Liver (tissue), 9 donors: Measurements from ENCODE around the gene RELN. TPM values are rescaled to one million over a fixed set of nuclear protein-coding genes. Genes with fewer than 3 reads are reported as not detected.

Experiments
- DNase-seq: peaks from one replicate; pipeline ENCODE4 v3.0.0-alpha.2; 2017; ENCODE audit warnings: low spot score
- H3K27ac ChIP-seq, 2 donors: one replicate each; pipeline ENCODE4 v1.7.0; 2013; ENCODE audit warnings: inconsistent platforms in 2 of 2, low read length in 2 of 2, control low read depth in 1 of 2, low read depth in 1 of 2, mild to moderate bottlenecking in 1 of 2
- H3K27me3 ChIP-seq, 4 donors: one replicate each; pipeline versions ENCODE4 v1.6.1 to v1.7.0; 2013; ENCODE audit warnings: low read length in 3 of 4, inconsistent platforms in 1 of 4, mild to moderate bottlenecking in 1 of 4, moderate library complexity in 1 of 4; ENCODE audit not compliant: control insufficient read depth in 4 of 4, insufficient read depth in 4 of 4
- H3K36me3 ChIP-seq, 4 donors: one replicate each; pipeline versions ENCODE4 v1.6.1 to v1.7.0; 2013; ENCODE audit warnings: low read length in 3 of 4, mild to moderate bottlenecking in 3 of 4, low read depth in 1 of 4, moderate library complexity in 1 of 4; ENCODE audit not compliant: control insufficient read depth in 4 of 4, insufficient read depth in 3 of 4
- H3K4me1 ChIP-seq, 4 donors: one replicate each; pipeline versions ENCODE4 v1.6.1 to v1.7.0; 2013; ENCODE audit warnings: low read length in 3 of 4, mild to moderate bottlenecking in 3 of 4, moderate library complexity in 1 of 4; ENCODE audit not compliant: control insufficient read depth in 4 of 4, insufficient read depth in 4 of 4
- H3K4me3 ChIP-seq, 3 donors: one replicate each; pipeline versions ENCODE4 v1.6.1 to v1.7.0; 2013; ENCODE audit warnings: low read length in 3 of 3, control low read depth in 1 of 3, low read depth in 1 of 3, mild to moderate bottlenecking in 1 of 3
- H3K9ac ChIP-seq, 2 donors: one replicate each; pipeline ENCODE4 v1.7.0; 2013; ENCODE audit warnings: low read length in 2 of 2, mild to moderate bottlenecking in 2 of 2, moderate library complexity in 2 of 2, control low read depth in 1 of 2, low read depth in 1 of 2
- H3K9me3 ChIP-seq, 4 donors: one replicate each; pipeline versions ENCODE4 v1.6.1 to v1.7.0; 2013; ENCODE audit warnings: low read length in 3 of 4; ENCODE audit not compliant: control insufficient read depth in 4 of 4
- ATF3 ChIP-seq: IDR thresholded peaks from 2 replicates; pipeline ENCODE4 v1.6.1; 2016; ENCODE audit warnings: antibody characterized with exemption
- CTCF ChIP-seq: fragments of 150-350 bp; IDR thresholded peaks from 2 replicates; pipeline ENCODE4 v1.5.1; 2017; ENCODE audit warnings: improper control_type of control experiment, low read depth, low read length; ENCODE audit not compliant: missing input control
- EGR1 ChIP-seq, 2 donors: IDR thresholded peaks; 2 replicates each; pipeline ENCODE4 v1.6.1; 2016 to 2018; ENCODE audit warnings: antibody characterized with exemption in 2 of 2, low read depth in 2 of 2
- FOXA1 ChIP-seq: IDR thresholded peaks from 2 replicates; pipeline ENCODE4 v1.6.1; 2016; ENCODE audit warnings: antibody characterized with exemption
- FOXA2 ChIP-seq: IDR thresholded peaks from 2 replicates; pipeline ENCODE4 v1.6.1; 2016; ENCODE audit warnings: antibody characterized with exemption
- GABPA ChIP-seq, 2 donors: IDR thresholded peaks in 1 of 2; conservative IDR thresholded peaks in 1 of 2; 2 replicates each; pipeline ENCODE4 v1.6.1; 2016; ENCODE audit warnings: antibody characterized with exemption in 2 of 2, mild to moderate bottlenecking in 1 of 2, moderate library complexity in 1 of 2
- HNF4A ChIP-seq, 2 donors: conservative IDR thresholded peaks; 2 replicates each; pipeline ENCODE4 v1.6.1; 2016; ENCODE audit warnings: antibody characterized with exemption in 2 of 2, mild to moderate bottlenecking in 2 of 2
- HNF4G ChIP-seq: IDR thresholded peaks from 2 replicates; pipeline ENCODE4 v1.6.1; 2016; ENCODE audit warnings: antibody characterized with exemption
- JUND ChIP-seq, 2 donors: IDR thresholded peaks; 2 replicates each; pipeline ENCODE4 v1.6.1; 2016; ENCODE audit warnings: antibody characterized with exemption in 2 of 2
- MAX ChIP-seq: IDR thresholded peaks from 2 replicates; pipeline ENCODE4 v1.6.1; 2016; ENCODE audit warnings: antibody characterized with exemption
- NR2F2 ChIP-seq: IDR thresholded peaks from 2 replicates; pipeline ENCODE4 v1.6.1; 2016; ENCODE audit warnings: antibody characterized with exemption
- RAD21 ChIP-seq, 2 donors: IDR thresholded peaks; 2 replicates each; pipeline ENCODE4 v1.6.1; 2016; ENCODE audit warnings: antibody characterized with exemption in 2 of 2, mild to moderate bottlenecking in 2 of 2
- REST ChIP-seq: IDR thresholded peaks from 2 replicates; pipeline ENCODE4 v1.6.1; 2016; ENCODE audit warnings: antibody characterized with exemption, mild to moderate bottlenecking
- RXRA ChIP-seq, 2 donors: IDR thresholded peaks; 2 replicates each; pipeline ENCODE4 v1.6.1; 2017 to 2018; ENCODE audit warnings: antibody characterized with exemption in 2 of 2, mild to moderate bottlenecking in 1 of 2
- SP1 ChIP-seq: IDR thresholded peaks from 2 replicates; pipeline ENCODE4 v1.6.1; 2018; ENCODE audit warnings: antibody characterized with exemption, mild to moderate bottlenecking
- TAF1 ChIP-seq: conservative IDR thresholded peaks from 2 replicates; pipeline ENCODE4 v1.6.1; 2016; ENCODE audit warnings: antibody characterized with exemption, mild to moderate bottlenecking
- ZBTB33 ChIP-seq: IDR thresholded peaks from 2 replicates; pipeline ENCODE4 v1.6.1; 2016; ENCODE audit warnings: antibody characterized with exemption
- WGBS: extraction: QIAGEN DNeasy Blood & Tissue Kit; methylation state at CpG from one replicate; pipeline ENCODE4 v1.1.7; 2013; 5-methylcytosine and 5-hydroxymethylcytosine counted together
- polyA plus RNA-seq, 2 donors: library from polyadenylated mRNA; stranded (reverse) in 1 of 2; unstranded in 1 of 2; fragments of 200-250 nt in 1 of 2; fragments of >200 nt in 1 of 2; fragmentation: Nextera tagmentation in 1 of 2; extraction: Ambion mirVana in 1 of 2; gene quantifications; one replicate each; pipeline versions ENCODE4 v1.2.1 to v1.2.3, GENCODE V29; 2013 to 2015
- total RNA-seq, 2 donors: library from RNA; depleted of rRNA; stranded (reverse); fragments of >200 nt; gene quantifications; one replicate each; pipeline ENCODE4 v1.2.3, GENCODE V29; 2014
- donor health status: healthy.
- donor health status: healthy.
- donor health status: healthy.
- donor health status: healthy.
- donor health status: healthy.

RELN gene
- total and polyA plus RNA-seq, 4 donors: 10.0 to 69.8 (median 28.4) TPM

GRCh38 chr7:103866919-103867318 lies 122.5 kb downstream of the RELN start:
- no peak for DNase-seq
- H3K9ac ChIP-seq: no peak overlapping the region
- 31% methylated on average over 4 of the region's 4 CpGs for WGBS
- no peaks in the 10 kb centered on the region for H3K36me3 ChIP-seq
- peaks cover 0 to 4% (median 1%) of the 10 kb centered on the region in 4 donors for H3K4me1 ChIP-seq
- TF ChIP-seq HNF4A (conservative IDR thresholded peaks at IDR 0.05) (no peak), RXRA (IDR thresholded peaks at IDR 0.05) (no peak), FOXA1 (peak; percentile 56), TAF1 (no peak), RAD21 (IDR thresholded peaks at IDR 0.05) (peak; percentile 6 to 41), REST (no peak), FOXA2 (peak; percentile 70), NR2F2 (no peak)
- no peak overlapping the region for H3K27ac ChIP-seq
- no peak overlapping the region for H3K4me3 ChIP-seq
- no peaks in the 10 kb centered on the region for H3K9me3 ChIP-seq
- H3K27me3 ChIP-seq: peaks cover 0 to 9% (median 0%) of the 10 kb centered on the region in 4 donors

- no peak for TF ChIP-seq GABPA (IDR thresholded peaks at IDR 0.05 in 1 of 2, conservative IDR thresholded peaks at IDR 0.05 in 1 of 2)
- TF ChIP-seq MAX: no peak
- no peak for TF ChIP-seq SP1
- TF ChIP-seq ZBTB33: no peak
- TF ChIP-seq RAD21 (IDR thresholded peaks at IDR 0.05): no peak
- no peak for TF ChIP-seq HNF4G
- no peak for TF ChIP-seq FOXA1
- no peak for TF ChIP-seq EGR1 (IDR thresholded peaks at IDR 0.05; ENCODE audit: low read depth in 2 of 2)
- no peak for TF ChIP-seq RXRA (IDR thresholded peaks at IDR 0.05)
- TF ChIP-seq TAF1: no peak
- TF ChIP-seq CTCF: no peak
- TF ChIP-seq HNF4A (conservative IDR thresholded peaks at IDR 0.05): no peak
- TF ChIP-seq NR2F2: no peak
- no peak for TF ChIP-seq JUND (IDR thresholded peaks at IDR 0.05)
- no peak for TF ChIP-seq FOXA2
- no peak for TF ChIP-seq ATF3
Measured at GRCh38 chr7:103865442-103865841, 124.0 kb downstream of the RELN start.

More at GRCh38 chr7:103865442-103865841, 124.0 kb downstream of the RELN start:
- WGBS: 92% methylated on average over 5 of the region's 5 CpGs
- no peak overlapping the region for H3K4me3 ChIP-seq
- no peak overlapping the region for H3K9ac ChIP-seq
- no peaks in the 10 kb centered on the region for H3K27me3 ChIP-seq
- H3K27ac ChIP-seq: no peak overlapping the region
- no peak for DNase-seq
- peaks cover 0 to 4% (median 1%) of the 10 kb centered on the region in 4 donors for H3K4me1 ChIP-seq
- no peaks in the 10 kb centered on the region for H3K9me3 ChIP-seq
- H3K36me3 ChIP-seq: no peaks in the 10 kb centered on the region
